K562 (cell line): ENCODE measurements around the gene DISC1. TPM values are rescaled to one million over a fixed set of nuclear protein-coding genes. Genes with fewer than 3 reads are reported as not detected.

Experiments
- ATAC-seq: fragments of 200-7000 bp; cut with Tn5 transposase; 3 replicates; pipeline ENCODE4 v1.9.1; 2020; ENCODE audit warnings: moderate library complexity
- BruUV-seq: library from RNA; stranded (reverse); fragments of 400-500 nt; replicated peaks from 2 replicates; lab custom pipeline; 2021; lab: Mats Ljungman, UMichigan
- CTCF ChIA-PET: fragments of 300-600 bp; formaldehyde crosslinking; extraction: SDS; loops from one replicate; lab custom pipeline; 2021; ENCODE audit warnings: low intra/inter-chr PET ratio; lab: Yijun Ruan, JAX
- POLR2A ChIA-PET: fragments of 300-600, 350-650 bp; sonication (Branson Sonifier 250); formaldehyde crosslinking; extraction: SDS; loops from one replicate; lab custom pipeline; 2021; ENCODE audit warnings: antibody characterized with exemption, inconsistent platforms; lab: Yijun Ruan, JAX
- DNase-seq, 4 experiments: peaks; one replicate each; pipeline versions ENCODE4 v3.0.0 to v3.0.0-alpha.2; 2011 to 2018; ENCODE audit warnings: low spot score in 3 of 4, mixed read lengths in 3 of 4; ENCODE audit errors: extremely low read depth in 1 of 4
- FAIRE-seq: peaks from 2 replicates; lab custom pipeline; 2011; peaks lifted over from hg19 to GRCh38; lab: Jason Lieb, UNC
- H2AFZ ChIP-seq: 2 replicates; pipeline ENCODE4 v1.6.0; 2011; ENCODE audit warnings: low read depth, low read length, control low read depth, inconsistent platforms
- H3K27ac ChIP-seq: fragments of 200-600 bp; 3 replicates; pipeline ENCODE4 v1.8.0; 2011; ENCODE audit warnings: low read depth, mild to moderate bottlenecking, control low read depth, inconsistent platforms, low read length, moderate library complexity, mixed read lengths; ENCODE audit errors: extremely low read depth
- H3K27me3 ChIP-seq, 2 experiments: fragments of 300-600 bp in 1 of 2; 2 replicates in 1 of 2; 3 replicates in 1 of 2; pipeline versions ENCODE4 v1.6.0 to v1.8.0; 2011; ENCODE audit warnings: inconsistent platforms in 2 of 2, low read length in 2 of 2, mild to moderate bottlenecking in 1 of 2, mixed read lengths in 1 of 2, moderate library complexity in 1 of 2; ENCODE audit not compliant: control insufficient read depth in 2 of 2, insufficient read depth in 2 of 2
- H3K36me3 ChIP-seq: fragments of 300-600 bp; 3 replicates; pipeline ENCODE4 v1.8.0; 2011; ENCODE audit warnings: mild to moderate bottlenecking, low read length, inconsistent platforms; ENCODE audit not compliant: control insufficient read depth, insufficient read depth
- H3K4me1 ChIP-seq, 2 experiments: fragments of 200-600 bp in 1 of 2; replicated peaks in 1 of 2; 2 replicates in 1 of 2; 3 replicates in 1 of 2; pipeline versions ENCODE4 v1.5.1 to v1.8.0; 2011; ENCODE audit warnings: inconsistent platforms in 2 of 2, low read length in 2 of 2, mild to moderate bottlenecking in 1 of 2, mixed read lengths in 1 of 2, moderate library complexity in 1 of 2; ENCODE audit not compliant: control insufficient read depth in 2 of 2, insufficient read depth in 2 of 2
- H3K4me2 ChIP-seq: 2 replicates; pipeline ENCODE4 v1.6.1; 2011; ENCODE audit warnings: low read length, control low read depth, inconsistent platforms, mixed read lengths; ENCODE audit not compliant: insufficient read depth
- H3K4me3 ChIP-seq: fragments of 200-600 bp; sonication (generic), shearing (Covaris generic); 2 replicates; pipeline ENCODE4 v1.5.1; 2016; ENCODE audit warnings: control low read depth, inconsistent platforms
- H3K79me2 ChIP-seq: fragments of 200-600 bp; 3 replicates; pipeline ENCODE4 v1.8.0; 2011; ENCODE audit warnings: low read length, inconsistent platforms; ENCODE audit not compliant: control insufficient read depth, insufficient read depth
- H3K9ac ChIP-seq, 2 experiments: 2 replicates each; pipeline versions ENCODE4 v1.6.0 to v1.6.1; 2011; ENCODE audit warnings: low read depth in 2 of 2, low read length in 2 of 2, control low read depth in 1 of 2, inconsistent platforms in 1 of 2, mild to moderate bottlenecking in 1 of 2, mixed read lengths in 1 of 2; ENCODE audit not compliant: insufficient read depth in 1 of 2
- H3K9me1 ChIP-seq: one replicate; pipeline ENCODE4 v1.6.0; 2011; ENCODE audit warnings: inconsistent platforms, mild to moderate bottlenecking, low read length, moderate library complexity; ENCODE audit not compliant: control insufficient read depth, insufficient read depth
- H3K9me3 ChIP-seq: replicated peaks from 2 replicates; pipeline ENCODE4 v1.5.1; 2011; ENCODE audit warnings: low read depth, low read length, inconsistent platforms; ENCODE audit not compliant: control insufficient read depth, insufficient read depth
- H4K20me1 ChIP-seq: replicated peaks from 2 replicates; pipeline ENCODE4 v1.6.1; 2011; ENCODE audit warnings: low read length, inconsistent platforms, mixed read lengths; ENCODE audit not compliant: control insufficient read depth, insufficient read depth
- CC2D1A ChIP-seq: fragments of 450-650 bp; IDR thresholded peaks from 2 replicates; pipeline ENCODE4 v1.6.1; 2017; ENCODE audit warnings: mild to moderate bottlenecking
- CHCHD3 ChIP-seq: fragments of 250-450 bp; sonication (Bioruptor Pico); IDR thresholded peaks from 2 replicates; pipeline ENCODE4 v2.1.2; 2022; ENCODE audit warnings: mild to moderate bottlenecking
- EGR1 ChIP-seq: fragments of 450-650 bp; conservative IDR thresholded peaks from 2 replicates; pipeline ENCODE4 v1.6.1; 2017; ENCODE audit warnings: mild to moderate bottlenecking
- HNRNPUL1 ChIP-seq: fragments of 200-400 bp; formaldehyde crosslinking; IDR thresholded peaks from 2 replicates; pipeline ENCODE4 v1.6.1; 2017; ENCODE audit warnings: low read length
- KLF16 ChIP-seq: IDR thresholded peaks from 2 replicates; pipeline ENCODE4 v1.6.1; 2016; ENCODE audit warnings: antibody characterized with exemption
- NCOA2 ChIP-seq, 2 experiments: fragments of 450-650 bp; IDR thresholded peaks; 2 replicates each; pipeline ENCODE4 v1.6.1; 2018; ENCODE audit warnings: mild to moderate bottlenecking in 2 of 2, moderate library complexity in 1 of 2; ENCODE audit not compliant: partially characterized antibody in 2 of 2
- POLR2AphosphoS2 ChIP-seq: IDR thresholded peaks from 2 replicates; pipeline ENCODE4 v1.6.1; 2012; ENCODE audit warnings: low read length, improper control_type of control experiment
- RAD21 ChIP-seq, 2 experiments: fragments of 250-450 bp in 1 of 2; fragments of 450-650 bp in 1 of 2; sonication (Bioruptor Pico) in 1 of 2; formaldehyde crosslinking in 1 of 2; IDR thresholded peaks in 1 of 2; conservative IDR thresholded peaks in 1 of 2; 2 replicates each; pipeline versions ENCODE4 v1.4.0 to v1.8.0; 2020 to 2022; ENCODE audit warnings: mild to moderate bottlenecking in 2 of 2, moderate library complexity in 1 of 2
- SIRT6 ChIP-seq: IDR thresholded peaks from one replicate; pipeline ENCODE4 v1.6.1; 2012; ENCODE audit warnings: low read depth, mild to moderate bottlenecking, control low read depth, inconsistent platforms, low read length, moderate library complexity
- SIX5 ChIP-seq, 2 experiments: IDR thresholded peaks; 2 replicates each; pipeline ENCODE4 v1.6.1; 2011; ENCODE audit warnings: low read length in 2 of 2, borderline replicate concordance in 1 of 2, low read depth in 1 of 2, mild to moderate bottlenecking in 1 of 2, moderate library complexity in 1 of 2; ENCODE audit not compliant: insufficient read depth in 1 of 2
- ZFP36 ChIP-seq: fragments of 150-350 bp; IDR thresholded peaks from 2 replicates; pipeline ENCODE4 v1.6.1; 2018; ENCODE audit warnings: low read length, low read depth; ENCODE audit not compliant: partially characterized antibody
- ZNF507 ChIP-seq: conservative IDR thresholded peaks from 2 replicates; pipeline ENCODE4 v1.6.1; 2017; ENCODE audit warnings: missing genetic modification characterization, missing compliant biosample characterization
- ZNF518B ChIP-seq: fragments of 250-450 bp; sonication (Bioruptor Pico); IDR thresholded peaks from 2 replicates; pipeline ENCODE4 v1.5.0; 2021; ENCODE audit warnings: mild to moderate bottlenecking, moderate library complexity
- ZNF584 ChIP-seq: fragments of 200-800 bp; sonication (Bioruptor generic); IDR thresholded peaks from 2 replicates; pipeline ENCODE4 v1.6.1; 2016; ENCODE audit warnings: low read depth, mild to moderate bottlenecking, missing genetic modification characterization, missing compliant biosample characterization
- in situ Hi-C: fragments of 300-500 bp; cut with MboI; formaldehyde crosslinking; loops from 4 replicates; pipeline ENCODE4 v1.15.0; 2018; ENCODE audit warnings: inconsistent platforms, mixed read lengths
- intact Hi-C: fragments of 100-400 bp; cut with micrococcal nuclease; formaldehyde crosslinking; loops from 2 replicates; pipeline ENCODE4 v1.14.2; 2022
- polyA plus RNA-seq, 8 experiments: library from polyadenylated mRNA; depleted of rRNA in 4 of 8; stranded (reverse) in 5 of 8; unstranded in 3 of 8; fragments of >200 nt; fragmentation: Nextera tagmentation in 2 of 8; fragmentation: Illumina TruSeq in 1 of 8; extraction: Ambion mirVana in 2 of 8; extraction: Trizol in 1 of 8; gene quantifications; 2 replicates each; pipeline versions ENCODE4 v1.2.1 to v1.2.3, GENCODE V29; 2011 to 2014; ENCODE audit warnings: inconsistent platforms in 1 of 8, missing spikeins in 1 of 8
- total RNA-seq, 7 experiments: library from RNA; depleted of rRNA in 6 of 7; stranded (reverse); fragments of >200 nt in 6 of 7; fragmentation: Illumina TruSeq in 2 of 7; extraction: Trizol in 2 of 7; gene quantifications; 2 replicates each; pipeline versions ENCODE4 v1.2.1 to v1.2.3, GENCODE V29; 2011 to 2021; ENCODE audit warnings: low replicate concordance in 1 of 7
- TF ChIP-seq, protein P1 (sequence below): sonication (generic); formaldehyde crosslinking; IDR thresholded peaks from 2 replicates; pipeline ENCODE4 v1.8.0; 2022; ENCODE audit warnings: missing genetic modification reagents, mild to moderate bottlenecking, borderline replicate concordance
- TF ChIP-seq, protein P2 (sequence below): fragments of 250-450 bp; sonication (Bioruptor Pico); IDR thresholded peaks from 2 replicates; pipeline ENCODE4 v1.6.1; 2021; ENCODE audit warnings: mild to moderate bottlenecking

DISC1 gene
- total and polyA plus RNA-seq, 9 of the 15 experiments (the other 6 are each of a cell fraction or from before 2014, with no cell fraction given): 0.01 to 0.11 (median 0.08) TPM; not detected in 1

DNA sequence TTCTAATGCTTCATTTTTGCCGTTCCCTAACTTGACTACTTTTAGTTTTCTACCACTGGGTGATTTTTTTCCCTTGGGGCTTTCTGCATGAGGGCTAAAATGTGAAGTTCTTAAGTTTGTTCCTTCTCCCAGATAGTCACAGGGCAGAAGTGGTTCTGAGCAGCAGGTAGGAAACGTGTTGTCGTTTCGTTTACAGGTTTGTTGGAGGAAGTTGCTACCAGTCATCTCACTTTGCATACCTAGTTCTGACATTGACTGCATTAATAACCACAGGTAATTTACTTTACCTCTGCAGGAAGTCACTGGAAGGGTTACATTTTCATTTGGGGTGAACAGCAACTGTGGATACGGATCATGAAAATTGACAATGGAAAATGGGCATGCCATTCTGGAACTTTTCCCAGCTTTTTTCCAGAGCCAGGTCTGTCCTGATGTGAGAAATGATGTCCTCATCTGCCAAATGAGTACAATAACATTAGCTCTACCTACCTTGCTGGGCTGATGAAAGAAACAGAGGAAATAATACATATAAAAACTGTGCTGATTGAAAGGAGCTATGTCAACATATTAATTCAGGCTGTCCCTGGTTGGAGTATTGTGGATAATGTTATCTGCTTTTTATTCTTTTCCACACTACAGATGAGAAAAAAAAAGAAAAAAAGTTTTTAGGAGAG is 94.2 kb downstream of the DISC1 start (continued):
- TF ChIP-seq ZNF518B (CRISPR knock-in tag) (no peak), CHCHD3 (CRISPR knock-in tag) (no peak), EGR1 (no peak)

DNA sequence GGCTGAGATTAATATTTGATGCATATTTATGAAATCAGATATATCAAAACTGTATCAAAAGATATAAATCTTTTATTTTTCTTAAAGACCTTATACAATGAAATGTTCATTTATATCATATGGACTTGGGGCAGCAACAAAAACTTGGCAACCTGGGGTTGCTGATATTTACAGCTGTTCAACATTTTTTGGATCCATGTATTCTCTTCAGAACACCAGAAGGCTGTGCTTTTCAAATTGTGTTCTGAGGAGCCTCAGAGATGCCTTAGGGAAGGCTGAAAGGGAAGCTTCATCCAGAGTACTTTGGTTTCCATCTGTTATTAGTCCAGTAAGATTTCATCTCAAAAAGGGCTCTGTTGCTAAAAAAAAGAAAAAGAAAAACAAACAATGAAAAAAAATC is 94.8 kb downstream of the DISC1 start:
- no peaks in the 10 kb centered on the region for H3K4me1 ChIP-seq
- H3K9ac ChIP-seq: no peak overlapping the region
- H3K79me2 ChIP-seq: no peaks in the 10 kb centered on the region
- intact Hi-C loops (no loop called here), in situ Hi-C loops (no loop called here)
- H4K20me1 ChIP-seq: no peaks in the 10 kb centered on the region
- no peak overlapping the region for H3K27ac ChIP-seq
- no peak for DNase-seq
- ChIA-PET CTCF (no interaction called here), POLR2A (no interaction called here)
- TF ChIP-seq, protein P1, sequence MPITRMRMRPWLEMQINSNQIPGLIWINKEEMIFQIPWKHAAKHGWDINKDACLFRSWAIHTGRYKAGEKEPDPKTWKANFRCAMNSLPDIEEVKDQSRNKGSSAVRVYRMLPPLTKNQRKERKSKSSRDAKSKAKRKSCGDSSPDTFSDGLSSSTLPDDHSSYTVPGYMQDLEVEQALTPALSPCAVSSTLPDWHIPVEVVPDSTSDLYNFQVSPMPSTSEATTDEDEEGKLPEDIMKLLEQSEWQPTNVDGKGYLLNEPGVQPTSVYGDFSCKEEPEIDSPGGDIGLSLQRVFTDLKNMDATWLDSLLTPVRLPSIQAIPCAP (CRISPR knock-in tag): no peak
- no peak for TF ChIP-seq POLR2AphosphoS2
- no peak for TF ChIP-seq HNRNPUL1
- no peak for TF ChIP-seq KLF16
- no peak for TF ChIP-seq SIRT6
- TF ChIP-seq, protein P2, sequence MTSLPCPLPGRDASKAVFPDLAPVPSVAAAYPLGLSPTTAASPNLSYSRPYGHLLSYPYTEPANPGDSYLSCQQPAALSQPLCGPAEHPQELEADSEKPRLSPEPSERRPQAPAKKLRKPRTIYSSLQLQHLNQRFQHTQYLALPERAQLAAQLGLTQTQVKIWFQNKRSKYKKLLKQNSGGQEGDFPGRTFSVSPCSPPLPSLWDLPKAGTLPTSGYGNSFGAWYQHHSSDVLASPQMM (CRISPR knock-in tag): no peak
- no peak for TF ChIP-seq ZFP36
- TF ChIP-seq NCOA2 (IDR thresholded peaks at IDR 0.05; ENCODE audit: partially characterized antibody in 2 of 2): no peak
- no peak for TF ChIP-seq RAD21 (CRISPR knock-in tag; conservative IDR thresholded peaks at IDR 0.05 in 1 of 2, IDR thresholded peaks at IDR 0.05 in 1 of 2)
- no peak for TF ChIP-seq ZNF507 (tag)
- no peak for TF ChIP-seq ZNF584 (CRISPR knock-in tag)
- no peak for TF ChIP-seq SIX5 (IDR thresholded peaks at IDR 0.05; ENCODE audit: borderline replicate concordance in 1 of 2, insufficient read depth in 1 of 2, low read depth in 1 of 2, low read length in 2 of 2)
- TF ChIP-seq CC2D1A: no peak
- peaks cover 3 to 4% of the 10 kb centered on the region in 2 experiments; a peak in 2 of 5 replicates for H3K27me3 ChIP-seq
- H3K4me2 ChIP-seq: no peak overlapping the region
- H2AFZ ChIP-seq: no peak overlapping the region
- no peak for ATAC-seq
- no peak overlapping the region for H3K4me3 ChIP-seq
- peak; percentile 19 for FAIRE-seq
- no peaks in the 10 kb centered on the region for H3K9me3 ChIP-seq
- BruUV-seq: no TSS peak
- no peaks in the 10 kb centered on the region for H3K36me3 ChIP-seq
- no peaks in the 10 kb centered on the region for H3K9me1 ChIP-seq
